SU-DHL-6 (cell line): ENCODE measurements around the gene MAN2B1.

ENCODE experiments used
- CTCF ChIP-seq: fragments of 200-600 bp; sonication (generic); IDR thresholded peaks from one replicate; pipeline ENCODE4 v1.5.1; 2017; ENCODE audit warnings: antibody characterized with exemption, mild to moderate bottlenecking, low read length, moderate library complexity; ENCODE audit not compliant: insufficient read depth, poor library complexity, severe bottlenecking
- EZH2phosphoT487 ChIP-seq: fragments of 200-600 bp; sonication (generic), shearing (Covaris generic); conservative IDR thresholded peaks from 2 replicates; pipeline ENCODE4 v1.6.1; 2018; ENCODE audit warnings: mild to moderate bottlenecking, antibody characterized with exemption, low read length, moderate library complexity, mixed read lengths

DNA sequence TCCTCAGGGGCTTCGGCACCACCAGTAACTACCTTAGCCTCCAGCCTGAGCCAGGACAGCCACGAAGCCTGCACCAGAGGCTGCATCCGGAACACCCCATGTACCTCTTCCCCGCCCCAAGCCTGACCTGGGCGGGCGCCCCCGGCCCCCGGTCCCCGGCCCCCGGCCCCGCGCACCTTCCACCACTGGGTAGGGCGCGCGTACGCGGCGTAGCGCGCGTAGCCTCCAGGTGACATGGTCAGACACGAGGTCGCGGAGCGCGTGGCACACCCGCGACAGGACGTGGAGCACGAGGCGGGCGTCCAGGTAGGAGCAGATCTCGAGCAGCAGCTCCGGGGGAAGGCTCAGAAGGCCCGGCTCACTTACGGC lies 29.4 kb upstream of the MAN2B1 start:
- TF ChIP-seq CTCF (no peak), EZH2phosphoT487 (no peak)
